GM19463 (cell line): Measurements from ENCODE around the gene AGAP1.

ENCODE experiments used
- ATAC-seq: cut with Tn5 transposase; IDR thresholded peaks from one replicate; pipeline ENCODE4 v1.9.1; 2021; ENCODE audit warnings: mild to moderate bottlenecking, moderate library complexity; ENCODE audit not compliant: unreplicated experiment

The AGAP1 gene

GRCh38 chr2:235677937-235678336 is 184.1 kb downstream of the AGAP1 start:
- no peak for ATAC-seq

- no peak for ATAC-seq
These were observed 184.9 kb downstream of the AGAP1 start for GRCh38 chr2:235678712-235679111.

GRCh38 chr2:235679471-235679870 is 185.6 kb downstream of the AGAP1 start:
- ATAC-seq = no peak

GRCh38 chr2:235685024-235685721 is 191.3 kb downstream of the AGAP1 start:
- ATAC-seq = no peak

GRCh38 chr2:235688511-235689426 is 194.9 kb downstream of the AGAP1 start:
- no peak for ATAC-seq

- no peak for ATAC-seq
These were observed 195.6 kb downstream of the AGAP1 start for GRCh38 chr2:235689427-235689853.

- ATAC-seq = no peak
These were observed 196.4 kb downstream of the AGAP1 start for GRCh38 chr2:235690082-235690808.

- no peak for ATAC-seq
These were observed 197.1 kb downstream of the AGAP1 start for GRCh38 chr2:235690809-235691450.

- ATAC-seq = no peak
These were observed 198.2 kb downstream of the AGAP1 start for GRCh38 chr2:235692076-235692475.

GRCh38 chr2:235692671-235693171 is 198.9 kb downstream of the AGAP1 start:
- no peak for ATAC-seq

- no peak for ATAC-seq
These were observed 199.4 kb downstream of the AGAP1 start for GRCh38 chr2:235693279-235693678.

- no peak for ATAC-seq
These were observed 201.1 kb downstream of the AGAP1 start for GRCh38 chr2:235694721-235695601.

- no peak for ATAC-seq
These were observed 201.7 kb downstream of the AGAP1 start for GRCh38 chr2:235695602-235695895.

- ATAC-seq = no peak
These were observed 203.2 kb downstream of the AGAP1 start for GRCh38 chr2:235697041-235697440.

GRCh38 chr2:235698028-235698427 is 204.2 kb downstream of the AGAP1 start:
- no peak for ATAC-seq

GRCh38 chr2:235698491-235698890 is 204.6 kb downstream of the AGAP1 start:
- ATAC-seq = no peak

- no peak for ATAC-seq
These were observed 205.7 kb downstream of the AGAP1 start for GRCh38 chr2:235699576-235699975.

- no peak for ATAC-seq
These were observed 207.6 kb downstream of the AGAP1 start for GRCh38 chr2:235701206-235701981.

GRCh38 chr2:235702186-235702585 is 208.3 kb downstream of the AGAP1 start:
- no peak for ATAC-seq
